DMS79 (cell line): Measurements from ENCODE around the gene FBXL4.

Experiments
- DNase-seq: peaks from one replicate; lab custom pipeline; 2025; lab: John Stamatoyannopoulos, UW

The FBXL4 gene

DNA sequence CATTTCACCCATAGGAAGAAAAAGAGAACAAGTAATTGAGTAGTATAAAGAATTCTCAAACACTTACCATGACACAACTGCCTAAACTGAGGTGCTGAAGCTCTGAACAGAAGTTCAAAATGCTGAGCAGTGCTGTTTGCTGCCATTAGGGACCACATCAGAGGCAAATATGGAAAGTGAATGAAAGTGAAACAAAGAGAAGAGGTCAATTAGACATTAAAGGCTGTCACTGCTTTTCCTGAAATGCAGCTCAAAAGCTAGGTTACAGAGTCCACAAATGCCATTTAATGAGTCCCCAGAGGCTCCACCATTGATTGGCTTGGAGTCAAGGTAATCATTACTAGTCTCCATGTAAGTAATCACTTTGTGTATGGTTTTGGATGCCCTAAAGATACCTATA, 67.3 kb downstream of the FBXL4 start:
- no peak for DNase-seq

DNA sequence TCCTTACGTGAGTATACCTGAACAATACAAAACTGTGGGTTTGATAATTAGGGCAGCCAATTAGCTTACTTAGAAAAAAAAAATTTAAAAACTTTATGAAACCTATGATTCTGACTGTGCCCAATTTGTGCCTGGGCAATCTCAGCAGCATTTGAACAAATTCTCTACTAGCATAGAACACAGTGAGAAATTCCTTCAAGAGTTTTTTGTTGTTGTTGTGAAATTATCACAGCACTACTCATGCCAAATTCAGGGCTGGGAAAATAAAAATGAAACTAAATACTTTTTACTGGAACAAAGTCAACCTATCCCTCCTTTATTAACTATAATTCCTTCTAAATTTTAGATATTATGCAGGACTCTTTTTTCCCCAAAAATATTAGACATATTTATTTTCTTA, 70.5 kb downstream of the FBXL4 start:
- no peak for DNase-seq

DNA sequence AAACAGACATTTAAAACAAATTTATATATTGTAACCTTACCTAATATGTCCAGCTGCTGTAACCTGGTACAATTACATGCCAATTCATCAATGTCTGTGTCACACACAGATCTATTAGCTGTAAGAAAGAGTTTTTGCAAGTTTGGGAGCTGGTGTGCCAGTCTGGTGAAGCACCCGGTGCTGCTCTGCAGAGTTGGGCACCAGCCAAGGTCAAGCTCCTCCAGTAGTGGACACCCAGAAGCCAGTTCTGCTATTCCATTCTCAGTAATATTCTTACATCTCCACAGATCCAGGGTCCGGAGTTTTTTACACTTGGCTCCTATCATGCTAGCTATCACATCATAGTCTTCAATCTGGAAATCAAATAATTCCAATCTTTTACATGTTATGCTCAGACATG, 72.4 kb downstream of the FBXL4 start:
- no peak for DNase-seq

DNA sequence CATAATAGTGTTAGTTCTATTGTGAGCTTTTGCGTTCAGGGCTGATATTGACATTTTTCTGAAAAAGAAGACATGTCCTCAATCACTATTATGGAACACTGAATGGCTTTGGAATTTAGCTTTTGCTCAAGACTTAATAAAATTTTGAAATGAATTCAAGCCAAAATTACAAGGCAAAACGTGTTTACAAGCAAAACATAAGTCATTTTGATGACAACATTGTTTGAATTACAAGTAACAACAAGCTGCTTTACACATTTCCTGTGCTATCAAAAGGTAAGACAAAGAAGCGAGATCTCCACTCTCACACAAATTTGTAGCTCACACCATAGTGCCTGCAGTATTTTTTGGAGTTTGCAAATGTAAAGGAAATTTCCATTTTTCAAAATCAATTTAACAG, 75.9 kb downstream of the FBXL4 start:
- no peak for DNase-seq

DNA sequence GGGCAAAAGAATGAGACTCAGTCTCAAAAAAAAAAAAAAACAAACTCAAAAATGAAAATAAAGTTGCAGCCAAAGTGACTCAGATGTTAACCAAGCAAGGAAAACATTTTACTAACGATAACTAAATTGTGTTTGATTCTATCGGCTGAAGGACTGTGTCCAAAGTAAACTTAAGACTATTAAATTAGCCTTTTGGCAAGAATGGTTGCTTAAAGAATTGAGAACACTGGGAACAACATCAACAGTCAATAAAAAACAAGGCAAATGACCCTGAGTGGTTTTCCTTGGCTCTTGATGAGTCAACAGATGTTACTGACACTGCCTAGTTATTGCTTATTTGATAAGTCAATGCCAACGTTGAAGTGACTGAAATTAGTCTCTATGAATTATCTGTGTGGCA, 76.7 kb downstream of the FBXL4 start:
- peak; percentile 52 for DNase-seq

DNA sequence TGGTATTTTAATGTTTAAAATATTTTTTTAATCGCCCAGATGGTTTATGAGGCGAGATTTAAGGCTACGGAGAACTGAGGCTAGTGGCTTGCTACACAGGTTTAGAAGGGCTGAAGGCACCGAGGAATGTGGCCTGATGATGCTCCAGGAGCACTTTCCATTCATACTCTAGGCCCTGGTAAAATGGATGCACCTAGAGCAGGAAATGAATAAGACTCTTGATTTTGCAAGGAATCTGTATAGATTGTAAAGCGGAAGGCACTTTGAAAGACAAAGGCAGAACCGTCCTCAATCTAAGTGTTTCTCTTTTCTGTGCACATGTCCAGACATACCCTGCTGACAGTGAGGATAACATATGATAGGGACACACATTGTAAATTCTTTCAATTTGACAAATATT, 83.2 kb downstream of the FBXL4 start:
- no peak for DNase-seq

DNA sequence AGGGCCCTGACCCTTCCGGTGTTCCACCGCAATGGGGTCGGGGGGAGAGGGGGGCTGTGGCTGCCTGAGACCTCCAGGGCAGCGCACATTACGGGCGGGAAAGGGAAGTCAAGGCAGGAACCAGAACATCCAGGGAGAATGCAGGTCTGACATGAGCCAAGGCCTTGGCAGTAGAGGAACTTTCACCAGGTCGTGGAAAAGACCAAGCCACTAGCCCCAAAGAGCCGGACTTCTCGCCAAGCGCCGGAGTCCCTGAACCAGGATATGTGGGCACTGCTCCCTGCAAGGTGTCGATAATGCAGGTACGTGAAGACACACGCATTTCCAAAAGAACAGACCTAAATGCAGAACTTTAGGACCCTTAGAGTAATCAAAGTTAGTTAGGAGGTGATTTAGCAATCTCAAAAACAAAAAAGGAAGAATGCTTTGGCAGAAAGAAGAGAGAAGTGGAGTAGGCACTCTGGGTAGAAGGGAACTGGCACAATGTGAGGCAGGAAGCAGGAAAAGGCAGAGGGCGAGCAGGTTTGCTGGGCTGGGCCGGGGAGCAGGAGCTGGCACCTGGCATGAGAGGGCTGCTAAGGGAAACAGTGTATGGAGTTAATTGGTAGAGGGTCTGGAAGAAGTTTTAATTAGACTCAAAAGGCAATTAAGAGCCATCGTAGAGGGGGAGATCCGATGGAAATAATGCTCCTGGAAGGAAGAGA, 99.1 kb downstream of the FBXL4 start:
- DNase-seq, result no peak

DNA sequence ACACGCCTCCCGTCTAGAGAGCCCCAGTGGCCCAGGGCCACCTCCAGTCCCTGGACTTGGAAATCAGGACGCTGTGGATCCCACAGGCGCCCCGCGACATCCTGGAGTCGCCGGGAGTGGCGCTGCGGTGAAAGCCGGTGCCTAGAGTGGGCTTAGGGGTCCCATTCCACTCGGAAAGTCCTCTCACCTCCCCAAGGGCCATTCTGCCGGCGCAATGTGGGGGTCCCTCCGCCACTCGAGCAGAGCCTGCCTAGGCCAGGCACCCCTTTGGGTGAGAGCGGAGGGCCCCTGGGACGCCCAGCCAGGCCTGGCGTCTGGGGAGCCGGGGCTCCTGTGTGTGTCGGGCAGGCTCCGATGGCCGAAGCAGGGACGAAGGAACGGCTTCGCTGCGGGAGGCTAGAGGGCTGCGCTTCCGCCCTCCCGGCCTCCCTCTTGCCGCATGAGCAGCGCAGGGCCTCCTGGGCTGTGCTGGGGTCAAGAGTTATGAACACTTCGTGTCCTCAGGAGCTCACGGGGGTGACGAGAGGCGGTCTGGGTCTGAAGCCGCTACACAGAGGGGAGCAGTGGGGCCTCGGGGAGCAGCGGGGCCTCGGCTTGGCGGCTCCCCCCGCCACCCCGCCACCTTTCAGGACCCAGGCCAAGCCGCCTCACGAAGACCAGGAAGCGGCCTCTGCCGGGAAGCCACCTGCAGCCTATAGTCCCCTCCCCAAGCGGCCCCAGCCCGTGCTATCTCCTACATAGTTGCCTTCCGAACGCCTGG, 99.8 kb downstream of the FBXL4 start:
- no peak for DNase-seq

DNA sequence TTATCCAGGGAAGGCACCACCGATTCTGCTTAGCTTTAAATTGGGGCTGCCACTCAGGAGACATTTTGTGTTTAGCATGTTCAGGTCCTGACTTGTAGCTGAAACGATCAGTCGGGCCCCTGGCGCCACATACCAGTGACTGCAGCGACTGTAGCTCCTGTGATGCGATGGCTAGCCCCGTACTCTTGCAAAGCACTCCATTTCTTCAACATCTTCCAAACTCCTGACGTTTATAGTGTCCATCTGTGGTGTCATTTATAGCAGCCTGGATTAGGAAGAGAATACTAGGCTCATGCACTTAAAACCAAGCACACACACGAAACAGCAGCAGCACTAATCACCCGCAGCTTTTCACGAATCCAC, 100.3 kb downstream of the FBXL4 start:
- DNase-seq, result no peak

DNA sequence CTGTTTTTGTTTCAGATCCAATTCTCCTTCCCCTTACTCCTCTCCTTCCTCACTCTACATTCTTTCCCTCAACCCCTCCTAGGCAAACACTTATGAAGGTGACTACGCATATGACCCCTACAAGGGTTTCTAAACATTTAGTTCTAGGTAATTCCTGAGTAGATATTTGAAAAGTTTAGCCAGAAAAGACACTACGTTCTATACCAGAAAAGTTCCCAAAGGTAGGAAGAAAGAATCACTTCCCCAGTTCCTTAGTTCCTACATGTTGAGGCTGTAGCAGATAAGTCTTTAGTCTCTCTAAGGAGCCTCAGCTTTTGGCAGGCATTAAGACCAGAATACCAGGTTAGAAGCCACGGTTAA, 101.7 kb downstream of the FBXL4 start:
- DNase-seq, result no peak

DNA sequence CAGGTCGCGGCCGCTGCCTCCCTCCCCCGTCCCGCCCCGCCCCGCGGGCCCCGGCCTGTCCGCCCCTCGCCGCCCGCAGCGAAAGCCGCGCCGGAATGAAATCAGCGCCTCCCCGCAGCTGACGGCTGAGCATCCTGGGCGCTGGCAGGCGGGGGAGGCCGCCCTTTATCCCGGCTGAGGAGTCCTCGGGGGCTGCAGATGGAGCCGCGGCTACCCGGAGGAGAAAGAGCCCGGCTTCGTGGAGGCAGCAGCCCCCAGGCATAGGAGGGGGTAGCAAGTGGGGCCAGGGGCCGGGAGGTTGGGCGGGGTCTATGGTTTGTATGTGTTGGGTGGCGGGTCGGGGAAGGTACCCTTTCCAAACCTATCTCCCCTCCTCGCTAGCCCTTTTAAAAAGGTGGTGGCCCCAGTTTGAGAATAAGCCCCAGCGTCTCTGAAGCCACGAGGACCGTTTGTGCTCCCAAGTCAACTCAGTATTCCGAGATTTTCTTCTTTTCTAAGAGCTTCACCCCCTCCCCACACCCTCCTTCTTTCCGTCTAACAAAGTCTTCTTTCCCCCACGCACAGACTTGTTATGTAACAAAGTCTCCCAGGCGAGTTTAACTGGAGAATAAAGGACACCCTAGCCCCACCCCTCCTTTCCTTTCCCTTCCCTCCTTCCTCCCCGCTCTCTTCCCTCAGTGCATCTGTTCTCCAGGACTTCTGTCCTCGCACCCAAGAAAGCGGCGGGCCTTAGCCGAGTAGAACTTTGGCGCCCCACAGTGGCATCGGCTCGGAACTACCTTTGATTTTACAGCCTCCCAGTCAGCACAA, 102.3 kb downstream of the FBXL4 start:
- DNase-seq, result peak; percentile 52

DNA sequence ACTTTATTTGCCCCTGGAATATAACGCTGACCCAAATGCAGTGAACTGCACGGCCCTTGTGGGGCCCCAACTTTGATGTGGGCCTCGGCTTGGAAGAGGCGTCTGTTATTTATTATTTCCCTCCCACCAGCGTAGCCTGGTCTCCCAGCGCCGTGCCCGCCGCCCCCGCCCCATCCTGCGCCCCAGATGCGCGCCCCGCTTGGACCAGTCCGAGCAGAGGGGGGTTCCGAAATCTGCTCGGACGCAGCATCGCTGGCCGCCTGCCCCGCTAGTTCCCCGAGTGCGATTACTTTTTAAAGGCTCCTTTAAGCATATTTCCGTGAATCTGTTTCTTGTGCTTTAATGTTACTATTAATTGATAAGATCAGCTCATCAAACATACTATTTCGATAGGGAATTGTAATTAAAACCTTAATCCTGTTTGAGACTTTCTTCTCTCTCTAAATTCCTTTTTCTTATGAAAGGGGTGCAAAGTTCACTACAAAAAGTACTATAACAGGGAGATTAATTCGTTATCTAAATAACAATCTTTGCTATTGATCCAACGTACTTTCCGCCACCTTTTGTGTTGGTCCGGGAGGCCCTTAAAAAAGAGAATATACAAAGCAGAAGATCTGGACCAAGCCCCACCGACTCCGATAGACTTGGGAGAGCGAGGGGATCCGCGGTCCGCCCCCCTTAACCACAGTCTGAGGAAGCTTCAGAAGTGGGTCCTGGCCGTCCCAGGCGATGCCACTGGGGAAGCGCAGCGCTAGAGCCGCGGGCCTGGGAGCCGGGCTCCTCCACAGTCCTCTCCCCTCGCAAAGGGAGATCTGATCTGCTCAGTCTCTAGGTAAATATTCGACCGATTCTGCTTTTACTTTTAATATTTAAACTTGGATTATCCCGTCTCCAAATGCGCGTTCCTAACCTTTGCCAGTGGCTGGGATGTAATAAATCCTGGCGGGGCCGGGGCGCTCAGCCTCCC, 103.2 kb downstream of the FBXL4 start:
- no peak for DNase-seq

DNA sequence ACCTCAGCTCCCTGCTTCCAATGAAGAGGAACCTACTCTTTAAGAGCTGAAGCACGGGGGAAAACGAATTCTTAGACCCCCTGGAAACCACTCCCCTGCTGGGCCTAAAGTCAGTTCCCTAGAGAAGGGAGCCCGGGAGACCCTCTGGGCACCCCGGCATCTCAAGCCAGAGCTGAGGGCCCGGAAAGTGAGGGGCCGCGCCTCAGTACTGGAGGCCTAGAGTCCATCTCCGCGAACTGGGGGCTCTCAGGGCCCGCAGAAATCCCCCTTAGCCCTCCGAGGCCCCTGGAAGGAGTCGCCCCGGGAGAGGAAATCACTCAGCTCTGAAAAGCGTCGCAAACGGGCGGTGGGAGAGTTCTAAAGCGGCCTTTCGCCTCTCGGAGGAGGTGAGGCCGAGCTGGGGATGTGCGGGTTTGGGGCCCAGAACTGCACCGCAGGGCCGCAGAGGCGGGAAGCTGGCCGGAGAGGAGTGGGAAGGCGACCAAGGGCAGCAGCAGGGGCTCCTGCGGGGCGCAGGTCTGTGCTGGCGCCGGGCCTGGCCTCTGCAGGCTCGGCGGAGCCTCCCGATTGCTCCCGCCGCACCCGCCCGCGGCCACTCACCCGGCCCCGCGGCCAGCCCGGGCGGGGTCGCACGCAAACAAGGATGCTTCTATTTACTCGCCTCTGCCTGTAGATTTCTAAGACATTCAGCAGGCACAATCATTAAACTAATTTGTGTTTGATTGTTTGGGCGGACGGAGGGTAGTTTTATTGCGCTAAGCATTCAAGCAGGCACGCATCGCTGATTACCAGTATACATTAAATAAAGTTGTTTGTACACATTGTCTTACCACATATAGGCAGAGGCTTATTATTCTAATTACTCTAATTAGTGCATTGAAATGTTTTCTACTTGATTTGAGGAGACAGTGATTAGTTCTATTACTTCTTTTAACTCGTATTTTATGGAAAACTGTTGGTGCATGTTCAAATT, 104.2 kb downstream of the FBXL4 start:
- no peak for DNase-seq

DNA sequence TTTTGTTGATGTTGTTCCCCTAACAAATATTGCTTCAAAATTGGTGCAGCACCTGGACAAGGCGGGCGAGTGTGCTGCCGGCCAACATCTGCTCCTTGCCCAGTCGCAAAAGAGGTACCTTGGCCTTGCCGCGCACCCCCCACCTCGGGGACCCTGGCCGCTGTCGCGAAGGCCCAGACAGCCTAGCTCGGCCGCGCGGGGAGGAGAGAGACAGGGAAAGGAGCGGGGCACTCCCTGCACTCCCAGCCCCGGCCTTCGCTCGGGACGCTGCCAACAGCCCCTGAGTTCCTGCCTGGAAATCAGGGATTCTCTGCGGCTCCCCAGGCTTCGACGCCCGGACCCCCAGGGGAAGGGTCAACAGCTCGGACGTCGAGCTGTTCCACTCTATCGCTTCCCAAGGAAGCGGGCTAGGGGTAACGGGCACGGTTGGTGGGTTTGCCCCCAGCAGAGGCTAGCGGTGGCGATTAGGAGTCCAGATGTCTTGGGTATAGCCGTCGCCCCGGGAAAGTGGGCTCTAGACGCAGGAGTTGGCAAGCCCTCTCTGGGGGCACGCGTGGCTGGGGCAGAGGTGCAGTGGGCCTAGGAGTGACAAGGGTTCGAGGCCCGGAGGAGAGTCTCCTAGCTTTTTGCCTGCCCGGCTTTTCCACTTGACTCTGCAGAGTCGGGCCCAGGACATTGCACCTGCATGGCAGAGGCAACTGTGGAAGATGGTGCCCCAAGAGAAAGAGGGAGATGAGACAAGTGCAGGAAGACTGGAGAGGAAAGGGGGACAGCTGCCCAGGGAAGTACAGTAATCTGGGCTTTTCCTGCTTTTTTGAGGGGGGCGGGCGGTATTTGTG, 105.2 kb downstream of the FBXL4 start:
- no peak for DNase-seq

DNA sequence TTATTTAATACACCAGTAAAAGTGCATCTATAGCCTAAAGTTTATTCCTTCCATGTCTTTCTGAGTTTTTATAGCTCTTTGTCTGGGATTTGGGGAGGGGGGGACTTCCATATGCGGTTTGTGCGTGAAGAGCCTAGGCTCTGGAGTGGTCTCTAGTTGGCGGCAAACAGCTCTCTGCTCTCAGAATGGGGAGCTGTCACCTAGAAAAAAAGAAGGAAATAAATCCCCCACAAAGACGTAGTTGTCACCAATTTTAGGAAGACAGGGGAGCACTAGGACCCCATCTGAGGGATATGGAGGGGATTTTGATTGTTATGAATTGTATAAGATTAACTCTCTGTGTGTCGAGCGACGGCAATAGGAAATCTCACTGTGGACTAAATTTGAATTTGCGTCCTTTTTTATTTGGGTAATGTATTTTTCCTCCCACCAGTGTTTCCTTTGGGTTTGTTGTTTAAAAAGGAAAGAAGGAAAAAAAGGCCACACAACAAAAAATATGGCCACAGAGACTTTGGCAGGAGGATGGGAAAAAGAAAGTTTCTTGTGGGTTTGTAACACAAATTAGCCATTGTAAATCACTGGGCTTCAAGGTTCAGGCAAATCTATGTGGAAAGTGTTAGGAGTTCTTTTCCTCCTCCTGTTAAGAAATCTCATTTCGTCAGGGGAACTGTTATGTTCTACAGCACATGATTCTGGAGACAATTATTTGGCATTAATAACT, 106.0 kb downstream of the FBXL4 start:
- no peak for DNase-seq

DNA sequence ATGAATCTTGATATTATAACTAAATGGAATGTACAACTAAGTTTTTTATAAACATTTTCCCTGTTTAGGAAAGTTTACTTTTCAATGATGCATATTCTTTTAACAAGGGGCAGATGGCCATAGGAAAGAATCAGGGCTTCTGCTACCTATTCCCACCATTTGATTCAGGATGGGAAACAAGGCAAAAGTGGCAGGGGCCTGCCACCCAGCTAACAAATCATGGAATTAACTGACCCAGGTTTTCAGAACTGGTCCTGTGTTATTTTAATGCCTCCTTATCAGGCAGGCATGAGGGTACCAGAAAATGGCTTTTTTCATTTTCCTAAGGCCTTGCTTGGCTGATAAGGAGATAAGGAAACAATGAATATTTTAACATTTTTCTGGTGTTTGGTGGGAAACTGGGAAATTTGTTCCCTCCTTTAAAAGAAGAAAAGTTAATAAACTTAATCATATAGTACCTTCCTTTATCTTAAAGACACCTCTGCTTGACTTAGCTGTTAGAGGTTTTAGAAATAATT, 106.7 kb downstream of the FBXL4 start:
- DNase-seq, result no peak

DNA sequence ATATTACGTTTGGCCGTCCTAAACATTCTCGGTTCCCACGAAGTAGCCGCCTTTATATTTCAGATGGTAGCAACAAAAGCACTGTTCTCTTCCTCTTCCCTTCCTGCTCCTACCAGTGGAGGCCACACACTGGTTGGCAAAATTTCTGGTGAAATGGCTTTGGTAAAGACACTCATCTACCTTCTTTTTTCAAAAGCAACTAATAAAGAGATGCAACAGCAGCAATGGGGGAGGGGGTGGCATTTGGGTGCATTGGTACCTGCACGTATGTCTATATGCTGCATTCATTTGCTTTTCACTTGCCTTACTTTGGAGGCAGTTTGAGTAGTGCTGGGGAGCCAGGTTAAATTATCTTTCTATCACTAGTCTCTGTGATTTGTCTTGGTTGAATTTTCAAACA, 107.4 kb downstream of the FBXL4 start:
- no peak for DNase-seq

DNA sequence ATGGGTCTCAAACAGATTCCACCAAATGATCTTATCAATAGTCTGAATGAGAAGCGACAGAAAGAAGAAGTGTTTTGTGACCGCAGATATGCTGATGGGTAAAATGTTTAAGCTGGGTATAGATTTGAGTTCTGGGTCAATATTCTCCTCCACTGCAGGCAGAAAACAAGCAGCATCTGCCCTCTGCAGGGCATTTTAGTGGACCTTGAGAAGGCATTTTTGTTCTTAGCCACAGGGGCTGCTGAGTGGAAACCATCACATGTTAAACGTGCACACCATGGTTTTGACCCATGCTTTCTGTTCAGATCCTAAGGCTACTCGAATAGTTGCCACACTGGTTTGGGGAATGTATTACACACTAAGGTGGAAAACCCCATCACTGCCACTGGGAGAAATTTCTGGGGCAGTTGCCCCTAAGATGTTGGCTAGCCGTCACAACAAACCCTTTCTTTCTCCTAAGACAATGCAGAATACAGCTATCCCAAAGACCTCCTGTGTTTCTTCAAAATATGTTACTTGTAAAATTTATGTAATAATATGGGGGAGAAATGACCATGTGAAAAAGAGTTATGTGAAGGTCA, 107.9 kb downstream of the FBXL4 start:
- DNase-seq, result no peak

DNA sequence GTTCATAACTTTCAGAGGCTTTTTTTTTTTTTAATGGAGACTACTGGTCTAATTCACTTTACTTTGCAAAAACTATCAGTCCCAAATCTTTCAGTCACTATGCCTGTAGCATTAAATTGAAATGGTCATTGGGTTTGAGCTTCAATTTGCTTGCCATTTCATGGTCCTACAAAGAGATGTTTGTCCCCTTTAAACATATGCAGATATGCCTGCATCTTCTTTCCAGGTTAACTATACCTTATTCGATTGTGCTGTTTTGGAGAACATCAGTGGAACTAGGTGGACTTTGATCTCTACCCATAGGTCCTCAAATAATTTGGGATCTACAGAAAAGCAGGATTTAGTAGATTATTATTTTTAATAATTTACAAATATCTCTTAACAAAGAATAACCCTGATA, 108.8 kb downstream of the FBXL4 start:
- no peak for DNase-seq
